ENCODE results near the gene KIF3C.

GRCh38 chr2:25891672-25892071 is 90.6 kb downstream of the KIF3C start:
- TF ChIP-seq POLR2A (IDR thresholded peaks at IDR 0.05) (no peak), CTCF (IDR thresholded peaks at IDR 0.05) (no peak)

All from breast epithelium (tissue), 3 donors.